A673 (cell line): ENCODE measurements around the gene OR6A2.

Source experiments
- CTCF ChIP-seq: fragments of 300-800, 200-600 bp; sonication (generic); conservative IDR thresholded peaks from 2 replicates; pipeline ENCODE4 v1.5.1; 2017; ENCODE audit warnings: low read depth, mild to moderate bottlenecking, antibody characterized with exemption, low read length, moderate library complexity, mixed read lengths
- EZH2 ChIP-seq: fragments of 200-600 bp; sonication (generic); IDR thresholded peaks from 2 replicates; pipeline ENCODE4 v1.6.1; 2017; ENCODE audit warnings: borderline replicate concordance, low read depth, mild to moderate bottlenecking, mixed read lengths, antibody characterized with exemption, low read length; ENCODE audit not compliant: poor library complexity, severe bottlenecking

GRCh38 chr11:6755303-6755952, 44.1 kb downstream of the OR6A2 start:
- TF ChIP-seq EZH2 (no peak), CTCF (peak; percentile 76)
